Measurements from ENCODE around the gene SIK2.

Gene SIK2

DNA sequence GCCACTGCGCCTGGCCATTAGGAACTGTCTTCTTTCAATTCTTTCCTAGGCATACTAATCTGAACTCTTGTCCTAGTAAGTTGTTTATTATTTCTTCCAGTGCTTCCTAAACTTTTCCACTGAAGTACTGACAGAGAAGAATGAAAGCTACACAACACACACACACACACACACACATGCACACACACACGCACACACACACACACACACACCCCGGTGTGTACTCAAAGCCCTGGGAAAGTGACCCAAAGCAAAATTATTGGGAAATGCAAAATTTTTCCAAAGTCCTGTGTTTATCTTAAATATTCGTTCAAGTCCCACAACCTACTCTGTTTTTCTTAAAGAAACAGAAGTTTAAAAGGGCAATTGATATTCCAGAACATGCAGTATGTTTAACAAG is 19.4 kb upstream of the SIK2 start:
- DNase-seq: no peak

- no peak for DNase-seq
Measured at GRCh38 chr11:111585371-111585770, 16.9 kb upstream of the SIK2 start.

DNA sequence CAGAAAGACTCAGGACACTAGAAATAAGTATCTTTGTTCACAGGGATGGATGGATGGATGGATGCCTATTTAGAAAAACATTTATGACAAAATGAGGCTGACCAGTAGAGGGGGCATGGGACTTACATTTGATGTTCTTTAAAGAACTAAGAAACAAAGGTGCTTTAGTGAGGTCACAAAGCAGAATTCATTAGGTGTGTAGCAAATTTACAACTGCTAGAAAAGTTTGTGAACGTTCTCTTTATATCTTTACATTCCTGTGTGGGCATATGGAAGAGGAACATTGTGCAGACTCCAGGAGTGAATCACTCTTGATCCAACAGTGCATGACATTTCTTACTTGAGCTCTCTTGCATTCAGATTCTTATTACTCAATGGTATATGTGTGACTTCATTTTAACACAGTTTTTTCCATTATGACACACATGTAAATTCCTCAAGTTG is 15.8 kb upstream of the SIK2 start:
- peak; percentile 51 to 65 for DNase-seq

- DNase-seq: no peak
Measured at GRCh38 chr11:111589114-111589513, 13.1 kb upstream of the SIK2 start.

DNA sequence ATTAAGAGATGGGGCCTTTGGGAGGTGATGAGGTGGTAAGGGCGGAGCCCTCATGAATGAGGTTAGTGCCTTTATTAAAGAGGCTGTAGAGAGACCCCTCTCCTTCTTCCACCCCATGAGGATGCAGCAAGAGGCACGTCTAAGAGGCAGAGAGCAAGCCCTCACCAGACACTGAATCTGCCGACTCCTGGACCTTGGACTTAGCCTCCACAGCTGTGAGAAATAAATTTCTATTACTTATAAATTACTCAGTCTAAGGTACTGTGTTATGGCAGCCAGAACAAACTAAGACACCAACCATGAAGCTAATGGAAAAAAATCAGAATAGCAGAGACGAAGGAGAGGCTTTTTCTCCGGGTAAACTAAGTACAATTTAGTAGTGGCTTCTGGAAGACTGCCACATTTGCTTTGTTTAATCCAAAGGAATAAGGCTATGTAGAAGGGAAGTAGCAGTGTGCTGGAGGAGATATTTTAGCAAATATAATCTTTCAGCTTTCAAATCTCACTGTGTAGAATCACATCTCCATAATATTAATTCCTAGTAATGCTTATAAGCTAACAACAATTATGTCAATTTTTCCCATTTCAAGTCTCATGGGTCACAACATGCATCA is 12.3 kb upstream of the SIK2 start:
- no peak for DNase-seq

- no peak for DNase-seq
Measured at GRCh38 chr11:111591187-111591960, 10.9 kb upstream of the SIK2 start.

DNA sequence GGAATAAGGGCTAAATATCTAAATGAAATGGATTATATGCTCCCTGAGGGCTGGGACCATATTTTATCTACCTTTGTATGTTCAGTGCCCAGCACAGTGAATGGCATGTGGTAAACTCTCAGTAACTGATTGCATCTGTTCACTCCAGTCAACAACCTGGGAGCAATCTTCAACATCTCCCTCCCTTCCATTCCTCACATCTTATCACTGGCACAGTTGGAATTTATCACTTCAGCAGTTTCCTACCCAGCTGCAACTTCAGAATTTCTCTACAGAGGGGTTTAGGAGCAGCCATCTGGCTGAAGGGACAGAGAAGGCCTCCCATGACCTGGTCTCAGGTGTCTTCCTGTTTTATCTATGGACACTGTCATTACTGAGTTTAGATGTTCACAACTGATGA is 9.8 kb upstream of the SIK2 start:
- no peak for DNase-seq

GRCh38 chr11:111596319-111596718 is 5.9 kb upstream of the SIK2 start:
- no peak for DNase-seq

DNA sequence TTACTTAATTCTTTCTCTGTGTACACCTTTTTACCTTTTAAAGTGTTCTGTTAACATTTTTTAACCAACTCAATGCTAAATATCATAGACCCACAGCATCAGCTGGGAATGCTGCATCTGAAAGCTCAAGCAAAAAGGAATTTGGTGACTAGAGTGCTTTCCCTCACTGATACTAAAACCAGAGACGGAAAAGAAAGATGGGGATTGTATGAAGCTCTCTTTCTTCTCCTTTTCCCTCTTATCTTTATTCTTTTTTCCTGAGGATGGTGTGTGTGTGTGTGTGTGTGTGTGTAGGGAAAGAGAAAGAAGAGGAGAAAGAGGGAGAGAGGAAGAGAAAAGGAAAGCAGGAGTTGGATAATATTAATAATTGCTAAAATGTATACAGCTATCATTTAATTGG is 4.1 kb upstream of the SIK2 start:
- DNase-seq: no peak

- no peak for DNase-seq
Measured at GRCh38 chr11:111598559-111598958, 3.7 kb upstream of the SIK2 start.

- no peak for DNase-seq
Measured at GRCh38 chr11:111601636-111601978, 642 bp upstream of the SIK2 start.

DNA sequence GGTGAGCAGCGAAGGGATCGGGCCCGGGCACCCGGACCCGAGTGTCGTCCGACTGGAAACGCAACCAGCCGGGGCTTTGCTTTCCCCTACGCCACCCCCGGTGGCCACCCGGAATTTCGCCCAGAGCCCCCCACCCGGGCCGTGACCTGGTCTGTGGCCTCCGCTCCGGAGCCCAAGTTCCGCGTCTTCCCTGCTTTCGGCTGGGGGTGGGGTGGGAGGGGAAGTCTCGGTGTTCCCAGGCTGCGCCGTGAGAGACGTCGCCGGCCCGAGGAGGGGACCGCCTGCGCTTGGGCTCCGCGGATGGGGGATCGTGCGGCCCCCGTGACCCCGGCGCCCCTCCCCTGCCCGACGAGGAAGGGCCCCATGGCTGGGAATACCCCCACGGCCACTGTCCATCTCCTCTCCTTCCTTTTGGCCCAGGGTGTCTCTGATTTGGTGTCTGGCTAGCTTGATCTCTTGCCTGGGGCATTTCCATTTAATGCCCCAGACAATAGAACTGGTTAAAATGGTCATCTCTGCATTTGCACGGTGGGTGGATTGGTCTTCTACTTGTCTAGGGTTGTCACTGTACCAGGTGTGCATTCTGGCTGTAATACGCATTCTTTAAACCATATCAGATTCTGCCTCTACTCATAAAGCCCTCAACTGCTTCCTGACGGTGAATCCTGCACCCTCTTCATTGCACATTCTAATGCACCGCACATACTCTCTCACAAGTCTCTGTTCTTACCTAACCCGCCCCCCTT is 789 bp downstream of the SIK2 start:
- peak; percentile 4 to 8 for DNase-seq

GRCh38 chr11:111603611-111604130 is 1.4 kb downstream of the SIK2 start:
- DNase-seq: no peak

- DNase-seq: no peak
Measured at GRCh38 chr11:111604392-111605009, 2.3 kb downstream of the SIK2 start.

GRCh38 chr11:111605681-111606080 is 3.4 kb downstream of the SIK2 start:
- no peak for DNase-seq

DNA sequence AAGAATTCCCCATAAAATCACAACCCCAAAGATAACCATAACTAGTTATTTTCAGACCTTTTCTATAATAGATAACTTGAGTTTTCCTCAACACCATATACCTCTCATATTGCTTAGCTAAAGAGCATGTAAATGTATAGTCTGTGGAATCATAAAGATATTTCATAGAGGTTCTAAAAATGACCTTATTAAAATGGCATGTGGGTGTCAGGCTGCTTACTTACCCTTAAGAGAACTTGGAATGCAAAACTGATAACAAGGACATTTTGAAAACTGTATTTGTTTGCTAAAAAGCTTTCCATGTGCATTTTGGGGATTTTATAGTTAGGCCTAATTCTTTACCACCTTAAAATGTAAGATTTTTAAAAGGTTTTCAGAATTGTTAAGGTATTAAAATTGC is 4.7 kb downstream of the SIK2 start:
- no peak for DNase-seq

DNA sequence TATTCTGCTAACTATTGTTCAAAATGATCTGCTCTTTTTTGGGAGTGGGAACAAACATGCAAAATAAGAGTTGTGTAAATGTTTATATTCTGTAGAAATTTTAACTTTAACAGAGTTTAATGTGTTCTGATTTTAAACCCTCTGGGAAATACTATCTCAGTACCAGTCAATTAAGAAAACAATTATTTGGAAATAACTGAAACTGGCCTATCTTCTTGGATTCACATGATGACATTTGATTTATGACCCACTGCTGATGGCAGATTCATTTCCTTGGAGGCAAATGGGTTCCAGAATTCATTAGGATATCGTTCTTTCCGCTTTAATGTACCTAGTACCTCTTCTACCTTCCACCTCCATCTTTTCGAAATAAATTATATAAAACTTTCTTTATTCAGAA is 5.5 kb downstream of the SIK2 start:
- DNase-seq: no peak

DNA sequence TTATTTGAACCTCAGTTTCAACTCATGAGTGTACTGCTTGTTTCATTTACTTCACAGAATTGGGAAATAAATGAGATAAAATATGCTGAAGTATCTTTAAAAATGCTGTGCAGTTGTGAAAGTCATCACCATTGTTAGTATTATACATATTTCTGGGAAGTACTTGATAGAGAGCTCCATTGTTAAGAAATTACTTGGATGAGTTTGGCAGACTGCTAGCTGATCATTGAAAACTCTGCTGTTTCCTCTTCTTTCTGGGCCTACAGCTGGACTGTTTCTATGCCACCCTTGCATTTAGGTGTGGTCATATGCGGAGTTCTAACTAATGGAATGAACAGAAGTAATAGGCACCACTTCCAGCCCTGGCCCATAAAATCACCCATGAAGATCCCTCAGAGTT is 10.0 kb downstream of the SIK2 start:
- DNase-seq: no peak

- no peak for DNase-seq
Measured at GRCh38 chr11:111617286-111617685, 15.0 kb downstream of the SIK2 start.

DNA sequence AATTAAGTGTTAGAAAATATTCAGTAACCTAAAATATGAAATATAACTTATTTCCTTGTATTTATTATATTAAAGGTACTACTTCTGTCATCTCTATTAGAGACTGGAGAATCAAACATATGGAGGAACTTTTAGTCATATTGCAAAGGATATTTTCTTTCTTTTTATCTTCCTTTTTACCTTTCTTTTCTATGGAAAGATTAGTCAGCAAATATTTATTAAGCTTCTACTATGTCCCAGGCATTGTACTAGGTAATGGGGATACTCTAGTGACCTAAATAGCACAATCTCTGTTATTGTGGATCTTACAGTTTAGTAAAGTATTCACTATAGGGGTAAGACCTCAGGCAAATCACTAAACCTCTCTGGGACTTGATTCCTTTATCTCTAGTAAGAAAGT is 18.3 kb downstream of the SIK2 start:
- DNase-seq: no peak

DNA sequence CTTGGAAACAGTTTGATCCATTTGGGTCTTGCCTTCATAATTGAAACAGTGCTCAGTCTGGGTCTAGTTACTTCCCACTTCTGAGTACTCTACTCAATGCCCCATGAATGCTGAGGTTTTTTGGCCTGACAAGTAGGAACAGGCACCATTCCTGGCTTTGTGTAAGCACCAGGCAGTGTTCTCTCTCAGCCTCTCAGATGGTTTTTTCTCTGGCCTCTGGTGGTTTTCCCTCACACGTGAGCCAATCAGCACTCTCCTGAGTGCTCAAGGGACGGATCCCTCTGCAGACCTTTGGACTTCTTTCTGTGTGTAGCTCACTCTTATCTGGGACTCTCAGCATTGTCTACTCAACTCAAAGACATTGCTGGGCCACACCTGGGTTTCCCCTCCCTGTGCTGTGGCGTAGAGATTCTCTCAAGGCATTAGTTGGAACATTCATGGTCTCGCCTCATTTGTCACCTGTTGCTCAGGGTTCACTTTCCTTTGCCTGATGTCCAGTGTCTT is 21.3 kb downstream of the SIK2 start:
- no peak for DNase-seq

DNA sequence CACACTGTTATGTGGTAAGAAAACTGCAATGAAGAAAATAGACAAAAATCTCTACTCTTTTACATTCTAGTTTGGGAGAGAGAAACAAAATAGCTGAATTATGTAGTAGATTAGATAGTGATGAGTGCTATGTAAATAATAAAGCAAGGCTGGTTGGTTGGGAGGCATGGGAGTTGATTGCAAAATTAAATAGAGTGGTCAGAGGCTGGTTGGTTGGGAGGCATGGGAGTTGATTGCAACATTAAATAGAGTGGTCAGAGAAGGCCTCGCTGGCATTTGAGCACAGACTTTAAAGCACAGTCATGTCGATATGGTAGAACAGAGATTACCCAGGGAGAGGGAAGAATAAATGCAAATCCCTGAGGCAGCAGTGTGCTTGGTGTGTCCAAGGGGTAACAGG is 22.4 kb downstream of the SIK2 start:
- no peak for DNase-seq

- DNase-seq: no peak
Measured at GRCh38 chr11:111627591-111627990, 25.3 kb downstream of the SIK2 start.
